ENCODE results near the gene CES1. TPM values are rescaled to one million over a fixed set of nuclear protein-coding genes. Genes with fewer than 3 reads are reported as not detected.

Gene CES1
- total and polyA plus RNA-seq, 2 of the 8 experiments (the other 6 are each of a cell fraction or from before 2014, with no cell fraction given) = 0.91 to 1.2 TPM

DNA sequence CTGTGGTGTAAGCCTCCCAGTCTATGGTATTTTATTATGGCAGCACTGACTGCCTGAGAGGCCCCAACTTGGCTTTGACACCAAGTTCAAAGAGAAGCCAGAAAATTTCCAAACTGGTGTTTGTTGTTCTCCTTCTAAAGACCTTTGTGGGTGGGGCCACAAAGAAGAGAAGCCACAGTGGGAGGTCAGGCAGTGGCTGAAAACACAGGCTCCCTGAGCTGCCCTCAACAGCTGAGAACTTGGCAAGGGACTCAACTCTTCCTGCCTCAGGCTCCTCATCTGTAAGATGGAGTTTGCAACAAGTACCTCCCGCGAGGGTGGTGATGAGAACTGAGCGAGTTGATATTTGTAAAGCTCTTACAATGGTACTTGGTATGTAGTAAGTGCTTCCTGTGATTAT, 24.1 kb upstream of the CES1 start:
- FAIRE-seq = no peak
- CTCF ChIA-PET (ENCODE audit: partially characterized antibody) = no interaction called here
- no peak overlapping the region for H3K18ac ChIP-seq (ENCODE audit: extremely low read depth, low read length)
- no peak overlapping the region for H2BK20ac ChIP-seq (ENCODE audit: low read length)
- no peak for TF ChIP-seq SUZ12 (IDR thresholded peaks at IDR 0.05; ENCODE audit: low read length)
- no peak for TF ChIP-seq SIX5 (IDR thresholded peaks at IDR 0.05; ENCODE audit: low read depth, low read length)
- TF ChIP-seq, protein P1, sequence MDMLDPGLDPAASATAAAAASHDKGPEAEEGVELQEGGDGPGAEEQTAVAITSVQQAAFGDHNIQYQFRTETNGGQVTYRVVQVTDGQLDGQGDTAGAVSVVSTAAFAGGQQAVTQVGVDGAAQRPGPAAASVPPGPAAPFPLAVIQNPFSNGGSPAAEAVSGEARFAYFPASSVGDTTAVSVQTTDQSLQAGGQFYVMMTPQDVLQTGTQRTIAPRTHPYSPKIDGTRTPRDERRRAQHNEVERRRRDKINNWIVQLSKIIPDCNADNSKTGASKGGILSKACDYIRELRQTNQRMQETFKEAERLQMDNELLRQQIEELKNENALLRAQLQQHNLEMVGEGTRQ (IDR thresholded peaks at IDR 0.05; ENCODE audit: low read length) = no peak
- no peak for TF ChIP-seq KDM5A (IDR thresholded peaks at IDR 0.05; ENCODE audit: low read length)
- no peak for TF ChIP-seq BACH1 (IDR thresholded peaks at IDR 0.05; ENCODE audit: low read length)
- TF ChIP-seq CREB1 (IDR thresholded peaks at IDR 0.05) = no peak
- H3K23me2 ChIP-seq (ENCODE audit: low read depth, low read length) = no peaks in the 10 kb centered on the region
- no peak overlapping the region for H2AFZ ChIP-seq (ENCODE audit: low read length)
- no peak overlapping the region for H3K4ac ChIP-seq (replicated peaks; ENCODE audit: insufficient read length, low read depth, low read length)
- no peak overlapping the region for H3K4me2 ChIP-seq (ENCODE audit: insufficient read depth in 1 of 2, low read depth in 2 of 2, low read length in 2 of 2)
- H2BK15ac ChIP-seq (ENCODE audit: low read length) = no peak overlapping the region
- no peaks in the 10 kb centered on the region for H3K4me1 ChIP-seq (replicated peaks in 1 of 4; ENCODE audit: control insufficient read depth in 3 of 4, insufficient read depth in 4 of 4, low read length in 3 of 4)
- H3K9me3 ChIP-seq (ENCODE audit: insufficient read depth in 2 of 2, low read depth in 1 of 2, low read length in 1 of 2) = no peaks in the 10 kb centered on the region
- no peak overlapping the region for H4K8ac ChIP-seq (ENCODE audit: extremely low read depth, insufficient read depth, low read length)
- no peaks in the 10 kb centered on the region for H4K20me1 ChIP-seq (replicated peaks in 1 of 2; ENCODE audit: control insufficient read depth in 1 of 2, insufficient read depth in 2 of 2, low read length in 2 of 2)
- H3K79me2 ChIP-seq (ENCODE audit: control insufficient read depth in 1 of 2, insufficient read depth in 2 of 2, low read length in 2 of 2) = no peaks in the 10 kb centered on the region
- H3K27ac ChIP-seq (ENCODE audit: low read depth, low read length) = no peak overlapping the region
- H3K4me3 ChIP-seq (ENCODE audit: extremely low read depth in 1 of 4, insufficient read depth in 2 of 4, low read depth in 3 of 4, low read length in 4 of 4) = no peak overlapping the region
- no peak overlapping the region for H3K9ac ChIP-seq (replicated peaks in 1 of 4; ENCODE audit: extremely low read depth in 1 of 4, low read depth in 3 of 4, low read length in 3 of 4)
- POLR2A ChIA-PET (ENCODE audit: partially characterized antibody) = no interaction called here
- no peak overlapping the region for H2BK120ac ChIP-seq (replicated peaks; ENCODE audit: low read depth, low read length)
- no peaks in the 10 kb centered on the region for H3K79me1 ChIP-seq (ENCODE audit: low read depth, low read length)
- H2AK5ac ChIP-seq (ENCODE audit: low read depth, low read length) = no peak overlapping the region
- DNase-seq (ENCODE audit: low read depth in 1 of 2, low spot score in 2 of 2) = no peak
- no peak overlapping the region for H3K23ac ChIP-seq (ENCODE audit: insufficient read length)
- no peaks in the 10 kb centered on the region for H3K27me3 ChIP-seq (replicated peaks in 1 of 4; ENCODE audit: control insufficient read depth in 3 of 4, extremely low read depth in 1 of 4, insufficient read depth in 3 of 4, low read length in 3 of 4)
- H3K14ac ChIP-seq (ENCODE audit: insufficient read length) = no peak overlapping the region
- WGBS, 2 experiments (ENCODE audit: extremely low coverage in 1 of 2, insufficient coverage in 1 of 2, insufficient read length in 1 of 2, insufficient replicate concordance in 2 of 2, low coverage in 1 of 2, low lambda C conversion rate in 2 of 2, missing lambda C conversion rate in 1 of 2) = 95% methylated on average over 3 of the region's 3 CpGs; no CpG with 5 or more reads in 1 of the 2 experiments
- no peak overlapping the region for H2BK5ac ChIP-seq (ENCODE audit: low read depth, low read length)
- no peak overlapping the region for H3K56ac ChIP-seq (replicated peaks; ENCODE audit: insufficient read length, low read depth, low read length)
- H4K5ac ChIP-seq (ENCODE audit: insufficient read length, low read depth, low read length) = no peak overlapping the region
- H2BK12ac ChIP-seq (ENCODE audit: low read depth, low read length) = no peak overlapping the region
- H3K36me3 ChIP-seq (ENCODE audit: control insufficient read depth in 2 of 4, insufficient read depth in 4 of 4, low read length in 3 of 4) = no peaks in the 10 kb centered on the region
- no peak overlapping the region for H4K91ac ChIP-seq (replicated peaks; ENCODE audit: insufficient read length, low read length)

Measured in H1 (cell line).